Testis (tissue), 2 donors: Measurements from ENCODE around the gene KLF5.

Experiments
- CTCF ChIP-seq, 3 experiments: fragments of 450-650 bp in 2 of 3; fragments of 200-600 bp in 1 of 3; sonication (generic) in 1 of 3; IDR thresholded peaks; one replicate each; pipeline ENCODE4 v1.5.1; 2016 to 2019; ENCODE audit warnings: antibody characterized with exemption in 3 of 3, mild to moderate bottlenecking in 2 of 3, moderate library complexity in 1 of 3
- POLR2A ChIP-seq: fragments of 450-650 bp; IDR thresholded peaks from one replicate; pipeline ENCODE4 v1.6.1; 2017; ENCODE audit warnings: antibody characterized with exemption, mild to moderate bottlenecking, moderate library complexity

GRCh38 chr13:73063166-73063565, 4.4 kb downstream of the KLF5 start:
- no peak for TF ChIP-seq POLR2A
- no peak for TF ChIP-seq CTCF (IDR thresholded peaks at IDR 0.05)
